Sciatic nerve (tissue), 2 donors: Measurements from ENCODE around the gene ASTN2. TPM values are rescaled to one million over a fixed set of nuclear protein-coding genes. Genes with fewer than 3 reads are reported as not detected.

ENCODE experiments used
- ATAC-seq: fragments of 200-7000 bp; cut with Tn5 transposase; one replicate; pipeline ENCODE4 v1.9.1; 2020; ENCODE audit warnings: mild to moderate bottlenecking, moderate library complexity
- DNase-seq: peaks from one replicate; pipeline ENCODE4 v3.0.0-alpha.2; 2020; ENCODE audit warnings: low spot score
- intact Hi-C: fragments of 100-400 bp; cut with DNase I; formaldehyde crosslinking; loops from one replicate; pipeline ENCODE4 v1.14.2; 2022
- total RNA-seq: library from RNA; stranded (reverse); fragmentation: NEBNext Ultra II Directional; extraction: Animal tissue kit (Norgen Biotek cat#: 25700); gene quantifications from one replicate; pipeline ENCODE4 v1.2.1, GENCODE V29; 2021
- donor health status: DM: no; HTN: no; CAD: no.
- donor health status: DM: no; HTN: no; CAD: no.

The ASTN2 gene
- total RNA-seq, 1 donor from 2014 or later, result 19.1 TPM

GRCh38 chr9:117010061-117010460 is 404.8 kb downstream of the ASTN2 start:
- ATAC-seq, result no peak
- DNase-seq, result no peak
- intact Hi-C loops, result no loop called here

DNA sequence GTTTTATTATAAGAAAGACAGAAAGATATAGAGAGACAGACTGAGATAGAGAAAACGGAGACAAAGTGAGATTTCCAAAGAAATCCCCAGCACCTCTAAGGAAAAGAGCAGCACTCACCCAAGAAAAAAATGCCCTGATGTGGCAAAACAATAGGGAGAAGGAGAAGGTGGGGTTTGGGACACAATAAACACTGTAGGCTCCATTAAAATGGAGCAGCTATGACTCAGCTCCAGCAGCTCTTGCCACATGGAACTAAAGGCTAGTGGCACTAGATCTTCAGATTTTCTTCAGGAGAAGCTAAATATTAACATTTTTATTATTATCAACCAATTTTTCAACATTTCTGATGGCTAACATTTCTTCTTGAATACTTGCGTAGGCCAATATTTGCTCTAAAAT is 406.0 kb downstream of the ASTN2 start:
- intact Hi-C loops, result no loop called here
- ATAC-seq, result no peak
- DNase-seq, result no peak

GRCh38 chr9:117008461-117008860 is 406.4 kb downstream of the ASTN2 start:
- ATAC-seq (no peak), DNase-seq (no peak)
- intact Hi-C loops, result no loop called here

GRCh38 chr9:117002686-117003085 is 412.2 kb downstream of the ASTN2 start:
- intact Hi-C loops, result no loop called here
- DNase-seq, result no peak

GRCh38 chr9:117000834-117001233 is 414.0 kb downstream of the ASTN2 start:
- ATAC-seq, result no peak
- intact Hi-C loops, result no loop called here
- DNase-seq, result no peak

More at GRCh38 chr9:117002686-117003085, 412.2 kb downstream of the ASTN2 start:
- ATAC-seq, result no peak

- ATAC-seq (no peak), DNase-seq (no peak)
- intact Hi-C loops, result no loop called here
Measured at GRCh38 chr9:117000196-117000723, 414.6 kb downstream of the ASTN2 start.

GRCh38 chr9:116998305-116998704 is 416.6 kb downstream of the ASTN2 start:
- no peak for DNase-seq
- no peak for ATAC-seq
- intact Hi-C loops, result no loop called here

DNA sequence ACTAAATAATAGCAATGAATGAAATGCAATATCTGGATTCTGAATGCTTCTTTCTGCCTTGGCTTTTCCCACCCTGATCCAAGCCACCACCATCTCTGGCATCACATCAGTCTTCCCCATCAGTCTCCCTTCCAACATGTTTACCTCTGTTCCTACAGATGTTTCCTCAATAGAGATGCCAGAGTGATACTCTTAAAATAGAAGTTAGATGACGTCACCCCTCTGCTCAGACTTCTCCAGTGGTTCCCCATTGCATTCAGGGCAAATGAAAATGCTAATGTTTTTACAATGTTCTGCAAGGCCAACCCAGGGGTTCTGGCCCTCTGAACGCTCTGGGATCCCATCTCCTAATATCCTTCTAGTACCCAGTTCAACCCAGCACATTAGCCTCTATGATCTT is 422.0 kb downstream of the ASTN2 start:
- intact Hi-C loops, result no loop called here
- DNase-seq (no peak), ATAC-seq (no peak)

- ATAC-seq (no peak), DNase-seq (no peak)
- intact Hi-C loops, result no loop called here
Measured at GRCh38 chr9:116991051-116991450, 423.8 kb downstream of the ASTN2 start.

- no peak for ATAC-seq
- intact Hi-C loops, result no loop called here
- no peak for DNase-seq
Measured at GRCh38 chr9:116990592-116990991, 424.3 kb downstream of the ASTN2 start.

GRCh38 chr9:116987721-116988485 is 427.0 kb downstream of the ASTN2 start:
- DNase-seq, result no peak
- intact Hi-C loops, result loop anchor here (1.0 kb wide), 1 partner anchor 35 kb away; no protein-coding TSS in a partner anchor

GRCh38 chr9:116986015-116986414 is 428.8 kb downstream of the ASTN2 start:
- DNase-seq (no peak), ATAC-seq (no peak)
- intact Hi-C loops, result no loop called here

More at GRCh38 chr9:116987721-116988485, 427.0 kb downstream of the ASTN2 start:
- no peak for ATAC-seq

DNA sequence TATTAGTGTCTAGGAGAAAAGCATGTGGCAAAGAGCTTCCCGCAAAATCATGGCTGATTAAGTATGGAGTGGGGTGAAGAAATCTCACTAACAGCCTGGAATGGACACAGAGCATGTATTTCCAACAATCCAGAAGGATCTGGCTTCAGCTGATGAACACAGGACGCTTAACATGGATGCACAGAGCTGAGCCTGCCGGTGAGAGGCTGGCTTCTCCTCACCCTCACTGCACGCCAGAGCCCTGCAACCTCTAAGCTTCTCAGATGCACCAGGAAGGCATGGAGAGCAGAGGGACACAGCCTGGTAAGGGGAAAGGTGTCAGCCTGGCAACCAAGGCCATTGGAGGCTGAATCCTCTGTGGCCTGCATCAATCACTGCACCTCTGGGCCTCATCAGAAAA is 429.3 kb downstream of the ASTN2 start:
- intact Hi-C loops, result no loop called here
- DNase-seq, result no peak
- ATAC-seq, result no peak

DNA sequence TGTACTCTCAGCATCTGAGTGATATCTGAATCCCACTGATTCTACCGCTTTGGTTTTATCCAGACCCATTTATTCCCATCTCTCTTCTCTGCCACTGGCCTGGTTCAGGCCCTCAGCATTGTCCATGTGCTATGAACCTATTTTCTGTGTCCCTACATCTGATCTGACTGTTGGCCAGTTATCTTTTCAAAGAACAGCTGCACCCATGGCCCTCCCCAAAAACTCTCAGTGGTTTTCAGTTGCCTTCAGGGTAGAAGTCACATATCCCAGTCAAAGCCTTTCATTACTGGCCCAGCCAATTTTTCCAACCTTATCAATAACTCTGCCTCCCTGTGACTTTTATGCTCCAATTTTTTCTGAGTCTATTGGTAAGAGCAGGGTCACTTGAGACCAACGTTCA is 430.7 kb downstream of the ASTN2 start:
- DNase-seq (no peak), ATAC-seq (no peak)
- intact Hi-C loops, result no loop called here

- DNase-seq (no peak), ATAC-seq (no peak)
- intact Hi-C loops, result no loop called here
Measured at GRCh38 chr9:116980582-116981120, 434.2 kb downstream of the ASTN2 start.

- ATAC-seq, result no peak
Measured at GRCh38 chr9:116979456-116979855, 435.4 kb downstream of the ASTN2 start.

GRCh38 chr9:116978155-116978554 is 436.7 kb downstream of the ASTN2 start:
- intact Hi-C loops, result no loop called here
- ATAC-seq (no peak), DNase-seq (no peak)

More at GRCh38 chr9:116979456-116979855, 435.4 kb downstream of the ASTN2 start:
- DNase-seq, result no peak
- intact Hi-C loops, result no loop called here

DNA sequence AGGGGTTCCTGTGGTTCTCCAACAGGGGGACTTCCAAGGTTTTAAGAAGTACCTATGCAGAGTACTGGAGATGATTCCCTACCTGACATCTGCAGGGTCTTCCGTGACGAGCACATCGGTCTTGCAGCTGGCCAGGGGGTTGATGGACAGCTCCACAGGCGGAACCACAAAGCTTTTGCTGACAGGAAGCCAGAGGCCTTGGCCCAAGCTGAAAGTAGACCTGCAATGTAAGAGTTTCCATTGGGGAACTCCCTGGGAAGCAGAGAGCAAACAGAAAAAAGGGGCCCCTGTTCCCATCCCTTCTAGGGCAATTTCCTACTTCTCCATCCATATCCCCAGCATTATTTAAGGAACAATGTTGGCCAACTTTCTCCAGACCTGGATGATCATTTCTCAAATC is 439.7 kb downstream of the ASTN2 start:
- intact Hi-C loops, result no loop called here
- DNase-seq (no peak), ATAC-seq (no peak)

DNA sequence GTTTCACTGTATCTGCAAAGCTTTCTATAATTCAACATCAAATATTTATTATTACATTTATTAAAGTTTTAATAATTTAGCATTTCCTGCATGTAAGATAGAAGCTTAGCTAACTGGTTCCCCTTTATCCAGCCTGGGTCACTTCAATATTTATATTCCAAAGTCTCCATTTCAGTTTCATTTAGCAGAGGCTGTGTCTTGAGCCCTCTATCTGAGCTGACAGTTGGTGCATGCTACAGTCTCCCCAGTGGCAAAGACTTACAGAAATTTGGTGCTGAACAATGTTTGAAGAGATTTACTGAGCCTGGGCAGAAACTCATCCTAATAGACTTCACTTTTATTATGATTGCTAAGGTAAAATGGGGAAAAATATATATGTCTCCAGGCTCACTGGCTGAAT is 448.7 kb downstream of the ASTN2 start:
- intact Hi-C loops, result no loop called here
- ATAC-seq, result no peak

GRCh38 chr9:116964258-116964657 is 450.6 kb downstream of the ASTN2 start:
- DNase-seq (no peak), ATAC-seq (no peak)
- intact Hi-C loops, result no loop called here

More for the DNA sequence above, 448.7 kb downstream of the ASTN2 start:
- no peak for DNase-seq
